Measurements from ENCODE around the gene SCTR.

SCTR gene

GRCh38 chr2:119523383-119523951 lies 816 bp downstream of the SCTR start:
- DNase-seq (ENCODE audit: low read depth in 3 of 3), result no peak

DNA sequence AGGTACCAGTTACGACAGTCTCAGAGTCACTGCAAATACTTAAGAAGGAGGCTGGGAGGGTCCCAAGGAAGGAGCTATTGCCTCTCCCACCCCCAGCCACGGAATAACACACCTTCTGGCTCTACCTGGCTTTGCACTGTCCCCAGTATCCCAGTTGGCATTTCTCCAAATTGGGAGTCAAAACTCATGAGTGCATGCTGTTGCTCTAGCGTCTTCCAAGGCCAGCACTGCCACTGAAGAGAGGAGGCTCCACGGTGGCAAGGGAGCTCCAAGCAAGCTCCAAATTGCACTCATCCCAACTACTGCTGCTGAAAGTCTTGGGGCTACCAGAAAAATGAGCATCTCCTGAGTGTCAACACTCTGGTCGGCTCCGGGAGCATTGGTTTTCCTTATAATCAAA lies 1.6 kb downstream of the SCTR start:
- no peak for DNase-seq (ENCODE audit: low read depth in 3 of 3)

GRCh38 chr2:119521433-119522050 lies 2.7 kb downstream of the SCTR start:
- no peak for DNase-seq (ENCODE audit: low read depth in 3 of 3)

GRCh38 chr2:119520696-119521432 lies 3.4 kb downstream of the SCTR start:
- DNase-seq (ENCODE audit: low read depth in 3 of 3), result no peak

GRCh38 chr2:119519057-119519408 lies 5.2 kb downstream of the SCTR start:
- no peak for DNase-seq (ENCODE audit: low read depth in 3 of 3)

DNA sequence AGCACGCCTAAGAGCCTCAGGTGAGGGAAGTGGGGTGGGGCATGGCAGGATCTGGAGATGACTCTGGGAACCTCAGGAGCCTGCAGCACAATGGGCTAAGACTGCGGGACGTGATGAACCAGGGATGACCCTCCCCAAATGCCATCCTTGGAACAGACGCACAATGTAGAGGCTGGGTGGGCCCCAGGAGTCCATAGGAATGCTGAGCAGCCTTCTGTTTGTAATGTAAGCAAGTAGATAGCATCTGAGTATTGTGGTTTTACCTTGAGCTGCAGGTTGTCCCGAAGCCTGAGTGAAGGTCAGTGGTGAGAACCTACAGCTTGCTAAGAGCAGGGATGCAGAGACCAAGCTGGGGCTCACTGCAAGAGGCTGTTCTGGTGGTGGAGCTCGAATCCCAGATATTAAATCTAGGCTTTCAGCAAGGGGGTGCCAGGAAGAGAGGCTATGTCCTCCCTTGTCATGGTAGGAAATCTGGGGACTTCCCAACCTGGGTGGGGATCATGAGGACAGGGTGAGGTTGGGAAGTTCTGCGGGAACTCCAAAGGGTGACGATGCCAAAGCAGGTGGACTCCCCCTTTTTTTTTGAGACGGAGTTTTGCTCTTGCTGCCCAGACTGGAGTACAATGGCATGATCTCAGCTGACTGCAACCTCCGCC lies 5.8 kb downstream of the SCTR start:
- DNase-seq (ENCODE audit: low read depth in 3 of 3), result no peak

- DNase-seq (ENCODE audit: low read depth in 3 of 3), result peak in 1 of 3 experiments; percentile 2
Observed at GRCh38 chr2:119517433-119517832, 6.8 kb downstream of the SCTR start.

GRCh38 chr2:119516121-119516520 lies 8.2 kb downstream of the SCTR start:
- DNase-seq (ENCODE audit: low read depth in 3 of 3), result no peak

GRCh38 chr2:119513832-119514231 lies 10.5 kb downstream of the SCTR start:
- DNase-seq (ENCODE audit: low read depth in 3 of 3), result no peak

DNA sequence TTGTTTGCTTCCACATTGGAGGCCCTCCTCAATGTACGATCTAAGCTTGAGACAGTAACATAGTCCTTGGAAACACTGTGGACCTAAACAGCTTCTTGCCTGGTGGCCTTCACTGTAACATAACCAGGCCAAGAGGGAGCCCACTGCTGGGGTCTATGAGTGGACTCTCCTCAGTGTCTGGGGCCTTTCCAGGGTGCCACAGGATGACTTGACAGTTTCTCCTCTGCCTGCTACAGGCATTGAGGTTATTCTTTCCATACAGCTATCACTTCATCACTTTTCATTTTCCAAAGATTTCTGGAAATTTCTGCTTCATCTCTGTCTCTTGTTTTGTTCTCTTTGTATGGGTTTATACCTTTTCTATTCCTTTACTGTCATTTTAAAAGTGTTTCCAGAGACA lies 11.3 kb downstream of the SCTR start:
- no peak for DNase-seq (ENCODE audit: low read depth in 3 of 3)

- no peak for DNase-seq (ENCODE audit: low read depth in 3 of 3)
Observed at GRCh38 chr2:119511989-119512388, 12.3 kb downstream of the SCTR start.

DNA sequence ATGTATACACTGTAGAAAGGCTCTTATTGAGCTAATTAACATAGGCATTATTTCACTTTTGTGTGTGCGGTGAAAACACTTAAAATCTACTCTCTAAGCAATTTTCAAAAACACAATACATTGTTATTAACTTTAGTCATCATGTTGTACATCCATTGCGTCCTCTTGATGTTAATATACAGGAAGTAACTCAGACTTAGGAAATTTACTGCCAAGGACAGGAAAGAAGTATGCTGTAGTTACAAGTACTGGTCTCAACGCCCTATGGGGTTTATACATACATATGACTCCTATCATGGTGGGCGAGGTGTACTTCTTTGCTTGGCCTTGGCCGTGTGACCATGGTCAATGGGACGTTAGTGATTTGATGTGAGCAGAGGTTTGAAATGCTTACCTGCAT lies 15.5 kb downstream of the SCTR start:
- no peak for DNase-seq (ENCODE audit: low read depth in 3 of 3)

- no peak for DNase-seq (ENCODE audit: low read depth in 3 of 3)
Observed at GRCh38 chr2:119496682-119497081, 27.6 kb downstream of the SCTR start.

- DNase-seq (ENCODE audit: low read depth in 3 of 3), result no peak
Observed at GRCh38 chr2:119495948-119496347, 28.3 kb downstream of the SCTR start.

DNA sequence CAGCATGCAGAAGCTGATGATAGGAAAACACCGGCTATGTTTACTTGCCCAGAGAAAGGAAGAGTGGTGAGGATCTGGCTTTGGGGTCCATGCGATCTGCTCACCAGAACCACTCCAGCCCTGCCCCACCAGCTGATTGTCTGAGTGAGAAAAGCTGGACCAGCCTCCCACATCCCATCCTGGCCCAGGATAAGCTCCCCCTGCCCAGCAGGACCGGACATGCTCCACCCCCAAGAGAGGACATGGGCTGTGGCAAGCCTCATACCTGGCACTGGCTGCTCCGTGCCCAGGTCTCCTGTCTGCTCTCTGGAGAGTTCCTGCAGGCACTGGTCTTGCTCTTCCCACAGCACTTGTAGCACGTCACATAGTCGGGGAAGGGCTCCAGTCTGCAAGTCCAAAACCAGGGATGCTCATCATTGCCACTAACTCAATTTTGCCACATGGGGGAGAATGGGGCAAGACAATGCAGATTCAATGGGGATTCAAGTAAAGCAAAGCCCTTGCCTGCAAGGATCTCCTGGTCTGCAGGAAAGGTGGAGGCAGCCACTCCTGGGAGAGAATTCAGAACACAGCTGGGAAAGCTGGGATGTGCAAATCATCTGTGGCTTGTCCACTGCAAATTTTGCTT lies 30.0 kb downstream of the SCTR start:
- DNase-seq (ENCODE audit: low read depth in 3 of 3), result no peak

GRCh38 chr2:119491776-119492525 lies 32.3 kb downstream of the SCTR start:
- no peak for DNase-seq (ENCODE audit: low read depth in 3 of 3)

DNA sequence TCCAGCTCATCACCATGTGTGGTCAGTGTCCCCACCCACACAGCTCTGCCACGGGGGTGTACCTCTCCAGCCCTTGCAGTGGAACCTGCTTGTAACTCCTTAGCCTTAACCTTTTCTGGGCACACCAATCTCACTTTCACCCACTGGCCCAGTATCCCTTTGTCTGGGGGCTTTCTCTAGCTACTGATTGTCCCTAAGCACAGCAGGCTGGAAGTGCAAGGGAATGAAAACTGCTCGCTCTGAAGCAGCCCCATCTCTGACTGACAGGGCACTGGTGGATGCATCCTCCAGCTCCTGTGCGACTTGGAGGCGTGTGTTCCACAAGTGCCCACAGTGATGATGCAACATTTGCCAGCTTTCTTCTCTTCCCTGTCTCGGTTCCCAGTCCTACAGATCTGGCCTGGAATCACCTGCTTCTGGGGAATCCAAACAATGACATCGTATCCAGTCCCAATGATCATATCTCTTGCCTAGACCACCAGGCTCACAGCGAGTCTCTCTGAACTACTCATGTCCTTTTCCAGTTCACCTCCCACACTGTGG lies 33.6 kb downstream of the SCTR start:
- DNase-seq (ENCODE audit: low read depth in 3 of 3), result no peak

GRCh38 chr2:119490106-119490505 lies 34.2 kb downstream of the SCTR start:
- DNase-seq (ENCODE audit: low read depth in 3 of 3), result no peak

GRCh38 chr2:119489232-119489952 lies 34.9 kb downstream of the SCTR start:
- no peak for DNase-seq (ENCODE audit: low read depth in 3 of 3)
